ENCODE data around the gene LMO7. TPM values are rescaled to one million over a fixed set of nuclear protein-coding genes. Genes with fewer than 3 reads are reported as not detected.
A peak's percentile ranks its signal among the peaks of the same experiment; 100 is the strongest.

The LMO7 gene
- total and polyA plus RNA-seq, 2 of the 8 experiments (the other 6 are each of a cell fraction or from before 2014, with no cell fraction given), result 8.1 to 28.3 TPM

GRCh38 chr13:75700552-75700951, 64.4 kb downstream of the LMO7 start:
- H3K79me2 ChIP-seq (ENCODE audit: control insufficient read depth in 1 of 2, insufficient read depth in 2 of 2, low read length in 2 of 2), result no peaks in the 10 kb centered on the region
- no peak overlapping the region for H4K91ac ChIP-seq (replicated peaks; ENCODE audit: insufficient read length, low read length)
- no peak overlapping the region for H2AFZ ChIP-seq (ENCODE audit: low read length)
- no peaks in the 10 kb centered on the region; the same call in 1 of the 2 replicates for H3K79me1 ChIP-seq (ENCODE audit: low read depth, low read length)
- TF ChIP-seq RFX5 (IDR thresholded peaks at IDR 0.05; ENCODE audit: borderline replicate concordance, low read depth, low read length) (no peak), SIRT6 (IDR thresholded peaks at IDR 0.05; ENCODE audit: low read length) (no peak), E2F6 (IDR thresholded peaks at IDR 0.05) (no peak), SP4 (IDR thresholded peaks at IDR 0.05; ENCODE audit: low read length) (no peak), ATF2 (IDR thresholded peaks at IDR 0.05; ENCODE audit: low read length) (no peak), SRF (IDR thresholded peaks at IDR 0.05; ENCODE audit: low read depth, low read length) (no peak), ATF3 (IDR thresholded peaks at IDR 0.05; ENCODE audit: insufficient read depth, low read depth, low read length) (no peak), BACH1 (IDR thresholded peaks at IDR 0.05; ENCODE audit: low read length) (no peak), TCF12 (IDR thresholded peaks at IDR 0.05; ENCODE audit: low read depth, low read length) (no peak), SP1 (IDR thresholded peaks at IDR 0.05; ENCODE audit: low read depth, low read length) (no peak)
- peaks cover 12 to 13% of the 10 kb centered on the region in 2 experiments; a peak in 3 of 4 replicates for H3K9me3 ChIP-seq (ENCODE audit: insufficient read depth in 2 of 2, low read depth in 1 of 2, low read length in 1 of 2)
- ChIA-PET CTCF (ENCODE audit: partially characterized antibody) (no interaction called here), POLR2A (ENCODE audit: partially characterized antibody) (no interaction called here)
- DNase-seq (ENCODE audit: low read depth in 1 of 2, low spot score in 2 of 2), result no peak
- no peak overlapping the region for H3K56ac ChIP-seq (replicated peaks; ENCODE audit: insufficient read length, low read depth, low read length)
- H2BK15ac ChIP-seq (ENCODE audit: low read length), result 0 out of 2 replicates have a peak overlapping the region, but pooled peaks have one; percentile 4
- no peak overlapping the region for H3K4me2 ChIP-seq (ENCODE audit: insufficient read depth in 1 of 2, low read depth in 2 of 2, low read length in 2 of 2)
- no peak for FAIRE-seq
- H3K4me1 ChIP-seq (replicated peaks in 1 of 4; ENCODE audit: control insufficient read depth in 3 of 4, insufficient read depth in 4 of 4, low read length in 3 of 4), result peaks cover 0 to 3% (median 0%) of the 10 kb centered on the region in 4 experiments; a peak in 1 of 7 replicates
- H4K8ac ChIP-seq (ENCODE audit: extremely low read depth, insufficient read depth, low read length), result no peak overlapping the region
- H2BK12ac ChIP-seq (ENCODE audit: low read depth, low read length), result no peak overlapping the region
- no peak overlapping the region for H2BK20ac ChIP-seq (ENCODE audit: low read length)
- H2AK5ac ChIP-seq (ENCODE audit: low read depth, low read length), result no peak overlapping the region
- H3K23me2 ChIP-seq (ENCODE audit: low read depth, low read length), result no peaks in the 10 kb centered on the region
- H2BK120ac ChIP-seq (replicated peaks; ENCODE audit: low read depth, low read length), result no peak overlapping the region
- H4K20me1 ChIP-seq (replicated peaks in 1 of 2; ENCODE audit: control insufficient read depth in 1 of 2, insufficient read depth in 2 of 2, low read length in 2 of 2), result no peaks in the 10 kb centered on the region
- peaks cover 0 to 5% (median 0%) of the 10 kb centered on the region in 4 experiments; a peak in 3 of 8 replicates for H3K36me3 ChIP-seq (ENCODE audit: control insufficient read depth in 2 of 4, insufficient read depth in 4 of 4, low read length in 3 of 4)
- no peak overlapping the region for H3K9ac ChIP-seq (replicated peaks in 1 of 4; ENCODE audit: extremely low read depth in 1 of 4, low read depth in 3 of 4, low read length in 3 of 4)
- no peak overlapping the region for H3K27ac ChIP-seq (ENCODE audit: low read depth, low read length)
- no peak overlapping the region for H3K23ac ChIP-seq (ENCODE audit: insufficient read length)
- no peak overlapping the region for H3K14ac ChIP-seq (ENCODE audit: insufficient read length)
- no peak overlapping the region for H2BK5ac ChIP-seq (ENCODE audit: low read depth, low read length)
- no peak overlapping the region for H3K18ac ChIP-seq (ENCODE audit: extremely low read depth, low read length)
- 98% methylated on average over 2 of the region's 2 CpGs; no CpG with 5 or more reads in 1 of the 2 experiments for WGBS, 2 experiments (ENCODE audit: extremely low coverage in 1 of 2, insufficient coverage in 1 of 2, insufficient read length in 1 of 2, insufficient replicate concordance in 2 of 2, low coverage in 1 of 2, low lambda C conversion rate in 2 of 2, missing lambda C conversion rate in 1 of 2)
- H3K4ac ChIP-seq (replicated peaks; ENCODE audit: insufficient read length, low read depth, low read length), result no peak overlapping the region
- H3K4me3 ChIP-seq (ENCODE audit: extremely low read depth in 1 of 4, insufficient read depth in 2 of 4, low read depth in 3 of 4, low read length in 4 of 4), result no peak overlapping the region
- no peak overlapping the region for H4K5ac ChIP-seq (ENCODE audit: insufficient read length, low read depth, low read length)
- H3K27me3 ChIP-seq (replicated peaks in 1 of 4; ENCODE audit: control insufficient read depth in 3 of 4, extremely low read depth in 1 of 4, insufficient read depth in 3 of 4, low read length in 3 of 4), result no peaks in the 10 kb centered on the region
